Mucosa of descending colon (tissue), 3 donors: ENCODE data around the gene SH2D7. TPM values are rescaled to one million over a fixed set of nuclear protein-coding genes. Genes with fewer than 3 reads are reported as not detected.
A peak's percentile ranks its signal among the peaks of the same experiment; 100 is the strongest.
"Not testable (repeated sequence)": the region's sequence is repeated elsewhere in the genome, so short reads cannot be mapped to it uniquely, and the experiment has no call there.

ENCODE experiments used
- ATAC-seq: fragments of 200-7000 bp; cut with Tn5 transposase; one replicate; pipeline ENCODE4 v1.9.1; 2020; ENCODE audit warnings: mild to moderate bottlenecking, moderate library complexity
- DNase-seq, 3 donors: peaks; one replicate each; pipeline ENCODE4 v3.0.0-alpha.2; 2020
- H3K36me3 ChIP-seq: fragments of 200-600 bp; one replicate; pipeline ENCODE4 v1.8.0; 2021; ENCODE audit warnings: low read depth, mild to moderate bottlenecking
- H3K4me1 ChIP-seq: fragments of 200-600 bp; one replicate; pipeline ENCODE4 v1.8.0; 2021; ENCODE audit warnings: low read depth, mild to moderate bottlenecking
- H3K4me3 ChIP-seq: fragments of 200-600 bp; one replicate; pipeline ENCODE4 v1.8.0; 2021; ENCODE audit warnings: mild to moderate bottlenecking
- H3K9me3 ChIP-seq: fragments of 200-600 bp; one replicate; pipeline ENCODE4 v1.8.0; 2021; ENCODE audit warnings: mild to moderate bottlenecking
- intact Hi-C, 2 donors: fragments of 100-400 bp; cut with DNase I in 1 of 2; cut with micrococcal nuclease in 1 of 2; formaldehyde crosslinking; loops; one replicate each; pipeline versions ENCODE4 v1.11.0 to v1.11.1; 2022; cut with DNase I, micrococcal nuclease
- total RNA-seq, 3 donors: library from RNA; stranded (reverse); fragmentation: NEBNext Ultra II Directional in 2 of 3; extraction: Animal tissue kit (Norgen Biotek cat#: 25700) in 2 of 3; gene quantifications; one replicate each; pipeline versions ENCODE4 v1.2.1 to v1.2.4, GENCODE V29; 2021 to 2023
- TF ChIP-seq, protein P1 (sequence below): fragments of 200-600 bp; IDR thresholded peaks from one replicate; pipeline ENCODE4 v1.8.0; 2022; ENCODE audit warnings: antibody characterized with exemption, mild to moderate bottlenecking
- donor health status: DM: no; HTN: no; CAD: no; lungs with moderate emphysema.
- donor health status: DM: no; HTN: no; CAD: no.
- donor health status: DM: no; HTN: yes; CAD: no.

The SH2D7 gene
- total RNA-seq, 3 donors from 2014 or later: 1.9 to 2.8 (median 2.2) TPM

DNA sequence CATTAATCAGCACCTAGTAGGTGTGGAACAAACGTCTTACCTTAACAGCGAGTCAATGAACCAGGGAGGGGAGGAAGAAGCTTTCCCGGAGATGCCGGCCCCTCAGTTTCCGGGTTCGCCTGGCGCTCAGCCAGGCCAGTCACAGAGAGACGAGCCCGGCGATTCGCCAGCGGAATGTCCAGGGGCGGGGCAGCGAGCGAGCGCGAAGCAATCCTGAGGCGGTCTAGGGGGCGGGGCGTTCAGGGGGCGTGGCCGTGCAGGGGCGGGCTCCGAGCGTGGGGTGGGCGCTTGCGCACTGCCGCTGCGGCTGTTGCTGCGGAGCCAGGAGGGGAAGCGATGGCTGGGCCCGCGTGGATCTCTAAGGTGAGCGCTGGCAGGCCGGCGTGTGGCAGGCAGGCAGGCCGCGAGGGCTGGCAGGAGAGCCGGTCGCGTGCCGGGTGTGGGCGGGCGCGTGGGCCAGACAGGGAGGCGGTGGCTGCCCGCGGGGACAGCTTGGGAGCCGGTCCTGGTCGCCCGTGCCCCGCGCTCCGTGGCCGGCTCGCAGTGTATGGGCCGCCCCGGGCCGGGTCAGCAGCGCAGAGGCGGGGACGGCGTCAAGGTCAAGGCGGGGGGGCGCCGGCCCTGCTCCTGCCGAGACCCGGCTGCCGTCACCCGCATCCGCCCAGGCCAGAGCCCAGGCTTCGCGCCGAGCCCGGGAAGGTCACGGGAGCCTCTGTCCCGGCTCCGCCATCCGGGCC is 56.9 kb downstream of the SH2D7 start, which contains the start of gene IDH3A:
Gene IDH3A, plus strand, starts transcription at position 295 of the 737 bp plus-strand sequence. Its CDS starts 42 bp downstream, at position 337.
- intact Hi-C loops: no loop called here
- peak; percentile 100 for DNase-seq
- TF ChIP-seq, protein P1, sequence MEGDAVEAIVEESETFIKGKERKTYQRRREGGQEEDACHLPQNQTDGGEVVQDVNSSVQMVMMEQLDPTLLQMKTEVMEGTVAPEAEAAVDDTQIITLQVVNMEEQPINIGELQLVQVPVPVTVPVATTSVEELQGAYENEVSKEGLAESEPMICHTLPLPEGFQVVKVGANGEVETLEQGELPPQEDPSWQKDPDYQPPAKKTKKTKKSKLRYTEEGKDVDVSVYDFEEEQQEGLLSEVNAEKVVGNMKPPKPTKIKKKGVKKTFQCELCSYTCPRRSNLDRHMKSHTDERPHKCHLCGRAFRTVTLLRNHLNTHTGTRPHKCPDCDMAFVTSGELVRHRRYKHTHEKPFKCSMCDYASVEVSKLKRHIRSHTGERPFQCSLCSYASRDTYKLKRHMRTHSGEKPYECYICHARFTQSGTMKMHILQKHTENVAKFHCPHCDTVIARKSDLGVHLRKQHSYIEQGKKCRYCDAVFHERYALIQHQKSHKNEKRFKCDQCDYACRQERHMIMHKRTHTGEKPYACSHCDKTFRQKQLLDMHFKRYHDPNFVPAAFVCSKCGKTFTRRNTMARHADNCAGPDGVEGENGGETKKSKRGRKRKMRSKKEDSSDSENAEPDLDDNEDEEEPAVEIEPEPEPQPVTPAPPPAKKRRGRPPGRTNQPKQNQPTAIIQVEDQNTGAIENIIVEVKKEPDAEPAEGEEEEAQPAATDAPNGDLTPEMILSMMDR: no peak
- H3K4me3 ChIP-seq: peak within 1 kb of the TSS; percentile 71
- peaks cover 15% of the 10 kb centered on the region for H3K4me1 ChIP-seq
- no peaks in the 10 kb centered on the region for H3K9me3 ChIP-seq
- no peaks in the 10 kb centered on the region for H3K36me3 ChIP-seq
- peak; percentile 99 for ATAC-seq

DNA sequence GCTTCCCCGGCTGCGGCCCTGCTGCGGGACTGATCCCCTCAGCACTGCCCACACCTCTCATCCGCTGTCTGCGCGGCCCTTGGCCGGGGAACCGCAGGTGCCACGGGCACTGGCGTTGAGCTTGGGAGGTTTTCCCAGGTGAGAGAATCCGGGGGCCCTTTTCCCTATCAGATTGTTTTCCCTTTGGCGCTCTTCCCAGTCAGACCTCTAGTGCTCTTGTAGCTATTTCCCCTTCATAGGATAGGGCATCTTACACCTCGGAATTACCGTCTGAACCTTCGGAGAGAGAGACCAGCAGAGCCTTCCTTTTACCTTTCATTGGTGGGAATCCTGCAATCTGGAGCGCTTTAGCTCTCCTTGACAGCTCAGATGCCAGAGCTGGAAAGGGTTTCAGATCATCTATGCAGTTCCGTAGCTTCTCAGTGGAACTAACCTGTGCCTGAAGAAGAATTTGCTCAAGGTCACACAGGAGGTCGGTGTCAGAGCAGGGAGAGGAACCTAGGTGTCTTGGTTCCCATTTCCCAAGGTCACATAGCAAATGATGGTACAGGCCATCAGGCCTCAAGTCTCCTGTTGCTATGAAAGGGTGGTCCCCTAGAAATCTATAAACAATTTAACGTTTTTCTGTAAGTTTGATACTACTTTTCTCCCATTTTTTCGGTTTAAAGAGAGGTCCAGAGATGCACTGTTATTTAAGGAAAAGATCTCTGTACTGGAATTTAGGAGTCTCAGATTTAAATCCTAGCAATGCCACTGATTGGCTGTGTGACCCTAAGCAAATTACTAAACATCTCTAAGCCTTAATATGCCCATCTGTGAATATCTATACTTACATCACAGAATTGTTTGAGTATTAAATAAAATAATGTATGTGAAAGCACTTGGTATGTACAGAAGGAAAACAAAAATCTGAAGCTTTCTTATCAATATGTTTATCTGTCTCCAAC is 57.7 kb downstream of the SH2D7 start:
- ATAC-seq (peak; percentile 33), DNase-seq (peak in 1 of 3 donors; percentile 53)
- Histone ChIP-seq H3K9me3 (no peaks in the 10 kb centered on the region), H3K4me3 (peak overlapping the region; percentile 71), H3K4me1 (peaks cover 15% of the 10 kb centered on the region), H3K36me3 (no peaks in the 10 kb centered on the region)
- TF ChIP-seq, protein P1: no peak
- intact Hi-C loops: no loop called here

DNA sequence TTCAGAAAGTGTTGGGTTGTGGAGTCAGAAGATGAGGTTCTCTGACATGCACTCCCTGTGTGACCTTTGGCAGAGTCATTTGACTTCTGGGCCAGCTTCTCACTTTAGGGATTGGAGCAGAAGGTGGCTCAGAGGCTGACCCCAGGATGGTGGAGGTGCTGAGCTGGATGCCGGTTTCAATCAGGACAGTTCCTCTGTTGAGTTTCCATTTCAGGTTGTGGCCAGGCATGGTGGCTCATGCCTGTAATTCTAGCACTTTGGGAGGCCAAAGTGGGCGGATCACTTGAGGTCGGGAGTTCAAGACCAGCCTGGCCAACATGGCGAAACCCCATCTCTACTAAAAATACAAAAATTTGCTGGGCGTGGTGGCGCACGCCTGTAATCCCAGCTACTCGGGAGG is 58.7 kb downstream of the SH2D7 start:
- intact Hi-C loops, H3K9me3 ChIP-seq, DNase-seq, H3K36me3 ChIP-seq, ATAC-seq, H3K4me3 ChIP-seq: not testable (repeated sequence)
- H3K4me1 ChIP-seq: peaks cover 22% of the 10 kb centered on the region

Other genes with a start within 250 kb of the SH2D7 start
- gene TBC1D2B, start 14.8 kb upstream of the SH2D7 start, total RNA-seq: 10 to 100 TPM; 54.8 to 65.6 (median 57.0) TPM
- gene CIB2, start 38.9 kb downstream of the SH2D7 start, total RNA-seq: 10 to 100 TPM in 2 of 3 donors, 1 to 10 TPM in 1; 8.1 to 13.7 (median 10.9) TPM
- 100 to 1,000 TPM; 183 to 227 (median 207) TPM for gene IDH3A, start 56.8 kb downstream of the SH2D7 start, total RNA-seq
- gene ACSBG1, start 142.0 kb downstream of the SH2D7 start, total RNA-seq: 1 to 10 TPM in 1 of 3 donors, under 1 TPM in 2; 0.32 to 5.2 (median 0.53) TPM
- gene DNAJA4, start 172.0 kb downstream of the SH2D7 start, total RNA-seq: 10 to 100 TPM; 33.8 to 52.8 (median 43.5) TPM
- 10 to 100 TPM; 35.4 to 41.7 (median 37.6) TPM for gene SKIC8, start 207.0 kb downstream of the SH2D7 start, total RNA-seq
- gene CRABP1, start 247.8 kb downstream of the SH2D7 start, total RNA-seq: 1 to 10 TPM in 2 of 3 donors, under 1 TPM in 1; 0.67 to 6.2 (median 2.4) TPM